Fibroblast of lung (primary cell): Measurements from ENCODE around the gene ZNF182. TPM values are rescaled to one million over a fixed set of nuclear protein-coding genes. Genes with fewer than 3 reads are reported as not detected.
"Not testable (repeated sequence)": the region's sequence is repeated elsewhere in the genome, so short reads cannot be mapped to it uniquely, and the experiment has no call there.

Experiments used
- DNase-seq, 2 donors: peaks; one replicate each; pipeline versions ENCODE4 v3.0.0 to v3.0.0-alpha.2; 2010; ENCODE audit warnings: low read depth in 2 of 2
- H2AFZ ChIP-seq: 2 replicates; pipeline ENCODE4 v1.5.1; 2012; ENCODE audit warnings: low read length, control low read depth, inconsistent platforms
- H3K27ac ChIP-seq: 2 replicates; pipeline ENCODE4 v1.5.1; 2011; ENCODE audit warnings: low read length, control low read depth; ENCODE audit not compliant: insufficient read depth
- H3K27me3 ChIP-seq: 2 replicates; pipeline ENCODE4 v1.5.1; 2011; ENCODE audit warnings: mild to moderate bottlenecking, low read length; ENCODE audit not compliant: control insufficient read depth, insufficient read depth
- H3K36me3 ChIP-seq: 2 replicates; pipeline ENCODE4 v1.5.1; 2011; ENCODE audit warnings: low read length; ENCODE audit not compliant: control insufficient read depth, insufficient read depth
- H3K4me1 ChIP-seq: 2 replicates; pipeline ENCODE4 v1.5.1; 2011; ENCODE audit warnings: low read length; ENCODE audit not compliant: control insufficient read depth, insufficient read depth; ENCODE audit errors: extremely low read depth
- H3K4me2 ChIP-seq: 2 replicates; pipeline ENCODE4 v1.5.1; 2011; ENCODE audit warnings: low read length, control low read depth; ENCODE audit not compliant: insufficient read depth; ENCODE audit errors: extremely low read depth
- H3K4me3 ChIP-seq, 4 experiments: fragments of 200-600 bp in 1 of 4; sonication (generic) in 1 of 4; replicated peaks in 1 of 4; 2 replicates each; pipeline ENCODE4 v1.5.1; 2011 to 2016; ENCODE audit warnings: low read length in 4 of 4, low read depth in 3 of 4, mild to moderate bottlenecking in 3 of 4, control low read depth in 2 of 4, inconsistent platforms in 1 of 4, mixed read lengths in 1 of 4; ENCODE audit not compliant: insufficient read depth in 1 of 4; ENCODE audit errors: control extremely low read depth in 1 of 4
- H3K79me2 ChIP-seq: 2 replicates; pipeline ENCODE4 v1.5.1; 2012; ENCODE audit warnings: mild to moderate bottlenecking, low read length, inconsistent platforms; ENCODE audit not compliant: control insufficient read depth, insufficient read depth
- H3K9ac ChIP-seq: 2 replicates; pipeline ENCODE4 v1.5.1; 2011; ENCODE audit warnings: mild to moderate bottlenecking, low read length, control low read depth; ENCODE audit not compliant: insufficient read depth
- H3K9me3 ChIP-seq: 2 replicates; pipeline ENCODE4 v1.5.1; 2012; ENCODE audit warnings: low read depth, low read length; ENCODE audit not compliant: control insufficient read depth, insufficient read depth
- H4K20me1 ChIP-seq: 2 replicates; pipeline ENCODE4 v1.5.1; 2011; ENCODE audit warnings: low read length; ENCODE audit not compliant: control insufficient read depth, insufficient read depth; ENCODE audit errors: extremely low read depth
- CTCF ChIP-seq, 2 donors: IDR thresholded peaks in 1 of 2; conservative IDR thresholded peaks in 1 of 2; 1 replicate in 1 of 2; 2 replicates in 1 of 2; pipeline ENCODE4 v1.5.1; 2011 to 2012; ENCODE audit warnings: low read length in 2 of 2, control low read depth in 1 of 2, inconsistent platforms in 1 of 2, low read depth in 1 of 2, mild to moderate bottlenecking in 1 of 2
- EZH2 ChIP-seq: IDR thresholded peaks from 2 replicates; pipeline ENCODE4 v1.5.1; 2012; ENCODE audit warnings: low read length, control low read depth, mild to moderate bottlenecking; ENCODE audit errors: missing control alignments
- polyA plus RNA-seq, 2 donors: library from polyadenylated mRNA; depleted of rRNA in 1 of 2; stranded (reverse) in 1 of 2; unstranded in 1 of 2; fragments of >200 nt; gene quantifications; 2 replicates each; pipeline ENCODE4 v1.2.1, GENCODE V29; 2011 to 2012; ENCODE audit warnings: missing spikeins in 1 of 2
- total RNA-seq: library from RNA; depleted of rRNA; stranded (reverse); fragments of >200 nt; gene quantifications from 2 replicates; pipeline ENCODE4 v1.2.1, GENCODE V29; 2014

The ZNF182 gene
- total and polyA plus RNA-seq, 2 donors (not counting 1 experiment from before 2014, with no cell fraction given), result 2.1 to 4.5 TPM

- TF ChIP-seq EZH2 (no peak), CTCF (conservative IDR thresholded peaks at IDR 0.05 in 1 of 2, IDR thresholded peaks at IDR 0.05 in 1 of 2; ENCODE audit: low read depth in 1 of 2, low read length in 2 of 2) (no peak)
- DNase-seq, result peak; percentile 86 to 91
- peak overlapping the region; percentile 63 to 89 (median 64) for H3K4me3 ChIP-seq
- H4K20me1 ChIP-seq, result no peaks in the 10 kb centered on the region
- H3K4me1 ChIP-seq, result no peaks in the 10 kb centered on the region
- peak overlapping the region; percentile 96 for H3K27ac ChIP-seq
- no peaks in the 10 kb centered on the region for H3K36me3 ChIP-seq
- no peaks in the 10 kb centered on the region for H3K9me3 ChIP-seq
- H3K4me2 ChIP-seq, result peak overlapping the region; percentile 58
- no peaks in the 10 kb centered on the region for H3K79me2 ChIP-seq
- H2AFZ ChIP-seq, result peak overlapping the region; percentile 79
- H3K9ac ChIP-seq, result peak overlapping the region; percentile 83
- H3K27me3 ChIP-seq, result no peaks in the 10 kb centered on the region
Measured at GRCh38 chrX:48021026-48021900, 17.5 kb upstream of the ZNF182 start.

- H3K27me3 ChIP-seq, H3K9ac ChIP-seq, H2AFZ ChIP-seq, DNase-seq, H3K36me3 ChIP-seq, H3K79me2 ChIP-seq, H3K9me3 ChIP-seq, H3K4me1 ChIP-seq, H3K4me2 ChIP-seq, H3K27ac ChIP-seq, H4K20me1 ChIP-seq: not testable (repeated sequence)
- peak overlapping the region in 2 of 4 experiments; percentile 65 to 89 for H3K4me3 ChIP-seq
Measured at GRCh38 chrX:48020472-48020871, 16.7 kb upstream of the ZNF182 start.

- not testable (repeated sequence) for H3K4me1 ChIP-seq, H3K36me3 ChIP-seq, H4K20me1 ChIP-seq, DNase-seq, H3K9ac ChIP-seq, H3K9me3 ChIP-seq, H2AFZ ChIP-seq, H3K27me3 ChIP-seq, H3K27ac ChIP-seq, H3K4me2 ChIP-seq, H3K79me2 ChIP-seq, H3K4me3 ChIP-seq
Measured at GRCh38 chrX:48019892-48020291, 16.1 kb upstream of the ZNF182 start.

GRCh38 chrX:48016583-48017310, 13.0 kb upstream of the ZNF182 start:
- not testable (repeated sequence) for H3K27me3 ChIP-seq, H3K9me3 ChIP-seq, H3K27ac ChIP-seq, H3K79me2 ChIP-seq, H3K4me3 ChIP-seq, DNase-seq, H3K4me1 ChIP-seq, H4K20me1 ChIP-seq, H3K9ac ChIP-seq, H3K4me2 ChIP-seq, H2AFZ ChIP-seq, H3K36me3 ChIP-seq

GRCh38 chrX:48009445-48009960, 5.7 kb upstream of the ZNF182 start:
- not testable (repeated sequence) for H3K79me2 ChIP-seq, DNase-seq, H3K9me3 ChIP-seq, H3K4me3 ChIP-seq, H3K27ac ChIP-seq, H3K36me3 ChIP-seq, H3K9ac ChIP-seq, H4K20me1 ChIP-seq, H3K4me2 ChIP-seq, H2AFZ ChIP-seq, H3K4me1 ChIP-seq, H3K27me3 ChIP-seq
